ENCODE measurements around the gene IKZF1.

- TF ChIP-seq CTCF (IDR thresholded peaks at IDR 0.05; ENCODE audit: low read depth, low read length) (no peak), EZH2phosphoT487 (IDR thresholded peaks at IDR 0.05; ENCODE audit: low read depth) (no peak)
Measured at GRCh38 chr7:50357426-50357825, 52.9 kb downstream of the IKZF1 start.

All from OCI-LY3 (cell line).